MCF 10A (cell line): ENCODE results near the gene DSCAML1. TPM values are rescaled to one million over a fixed set of nuclear protein-coding genes. Genes with fewer than 3 reads are reported as not detected.

Source experiments
- BruUV-seq: library from RNA; stranded (reverse); fragments of 400-500 nt; replicated peaks from 2 replicates; lab custom pipeline; 2021; lab: Mats Ljungman, UMichigan
- CTCF ChIA-PET: fragments of 300-600 bp; sonication (Branson Sonifier 250); formaldehyde crosslinking; extraction: SDS; loops from one replicate; lab custom pipeline; 2021; ENCODE audit warnings: antibody characterized with exemption, inconsistent platforms; lab: Yijun Ruan, JAX
- POLR2A ChIA-PET: fragments of 300-600, 350-650 bp; sonication (Branson Sonifier 250); formaldehyde crosslinking; extraction: SDS; loops from one replicate; lab custom pipeline; 2020; ENCODE audit warnings: antibody characterized with exemption, inconsistent platforms; lab: Yijun Ruan, JAX
- DNase-seq: peaks from one replicate; pipeline ENCODE4 v3.0.0-alpha.2; 2018; ENCODE audit not compliant: unreplicated experiment
- H3K27ac Mint-ChIP-seq: one replicate; pipeline ENCODE4 v1.8.0; 2022; ENCODE audit warnings: mild to moderate bottlenecking, low read depth, mixed read lengths; ENCODE audit not compliant: unreplicated experiment
- H3K27me3 Mint-ChIP-seq: one replicate; pipeline ENCODE4 v1.8.0; 2022; ENCODE audit warnings: mixed read lengths; ENCODE audit not compliant: insufficient read depth, unreplicated experiment
- H3K36me3 Mint-ChIP-seq: one replicate; pipeline ENCODE4 v1.8.0; 2022; ENCODE audit warnings: mild to moderate bottlenecking, moderate library complexity, mixed read lengths; ENCODE audit not compliant: insufficient read depth, unreplicated experiment
- H3K4me1 Mint-ChIP-seq: one replicate; pipeline ENCODE4 v1.8.0; 2022; ENCODE audit warnings: mixed read lengths; ENCODE audit not compliant: insufficient read depth, unreplicated experiment
- H3K4me3 Mint-ChIP-seq: one replicate; pipeline ENCODE4 v1.8.0; 2022; ENCODE audit warnings: mild to moderate bottlenecking, moderate library complexity, mixed read lengths; ENCODE audit not compliant: unreplicated experiment
- H3K9me3 Mint-ChIP-seq: one replicate; pipeline ENCODE4 v1.8.0; 2022; ENCODE audit warnings: mixed read lengths; ENCODE audit not compliant: unreplicated experiment
- CTCF ChIP-seq: fragments of 200-600 bp; IDR thresholded peaks from one replicate; pipeline ENCODE4 v1.8.0; 2022; ENCODE audit warnings: antibody characterized with exemption, mild to moderate bottlenecking; ENCODE audit not compliant: unreplicated experiment
- intact Hi-C: fragments of 100-400 bp; cut with micrococcal nuclease; formaldehyde crosslinking; loops from 2 replicates; pipeline ENCODE4 v1.14.1; 2022
- total RNA-seq: library from RNA; stranded (reverse); gene quantifications from 2 replicates; pipeline ENCODE4 v1.2.3, GENCODE V29; 2022

Gene DSCAML1
- total RNA-seq, 1 experiment from 2014 or later: not detected

DNA sequence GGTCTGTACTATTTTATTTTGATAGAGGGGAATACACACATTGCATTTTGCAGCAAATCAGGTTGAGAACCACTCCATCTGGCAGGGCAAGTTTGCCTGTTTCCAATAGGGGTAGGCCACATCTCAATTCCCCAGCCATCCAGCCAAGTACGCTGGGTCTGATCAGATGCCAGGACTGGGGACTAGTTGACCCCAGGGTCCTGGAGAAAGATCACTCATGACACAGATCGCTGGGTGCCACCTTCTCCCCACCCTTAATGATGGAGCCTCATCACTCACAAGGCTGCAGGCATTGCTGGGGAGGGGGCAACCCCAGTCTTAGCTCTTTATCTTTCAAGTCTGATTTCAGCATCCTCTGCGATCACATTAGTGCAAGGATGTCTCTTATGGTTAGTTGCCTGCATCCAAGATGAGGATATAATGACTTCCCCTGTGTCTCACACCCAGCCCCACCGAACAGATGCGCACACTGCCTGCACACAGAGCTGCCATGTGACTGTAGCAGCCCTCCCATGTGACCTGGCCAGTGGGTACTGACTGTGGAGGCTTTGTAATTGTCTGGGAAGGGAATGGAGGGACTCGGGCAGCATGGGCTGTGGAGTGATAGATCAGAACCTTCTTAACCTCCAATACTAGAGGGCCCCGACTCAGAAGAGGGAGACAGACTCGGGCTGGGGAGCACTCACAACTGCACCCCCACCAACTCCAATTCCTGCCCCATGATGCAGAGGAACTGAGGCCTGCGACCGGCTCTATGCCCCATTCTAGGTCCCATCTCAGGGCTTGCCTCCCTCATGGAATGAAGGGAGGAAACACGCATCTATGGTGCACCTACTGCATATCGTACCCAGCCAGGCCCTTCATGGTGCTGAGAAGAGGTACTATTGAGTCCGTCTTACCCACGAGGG, 155.8 kb downstream of the DSCAML1 start:
- Mint-ChIP-seq H3K4me3 (no peak overlapping the region), H3K4me1 (no peaks in the 10 kb centered on the region), H3K27me3 (peaks cover 83% of the 10 kb centered on the region), H3K27ac (no peak overlapping the region), H3K9me3 (no peaks in the 10 kb centered on the region), H3K36me3 (no peaks in the 10 kb centered on the region)
- BruUV-seq: no TSS peak
- intact Hi-C loops: no loop called here
- ChIA-PET POLR2A (no interaction called here), CTCF (no interaction called here)
- no peak for DNase-seq
- TF ChIP-seq CTCF: no peak

GRCh38 chr11:117640041-117640440, 157.0 kb downstream of the DSCAML1 start:
- CTCF ChIA-PET: no interaction called here
- Mint-ChIP-seq H3K4me3 (no peak overlapping the region), H3K27me3 (peaks cover 95% of the 10 kb centered on the region), H3K9me3 (no peaks in the 10 kb centered on the region), H3K27ac (no peak overlapping the region), H3K36me3 (no peaks in the 10 kb centered on the region), H3K4me1 (peaks cover 7% of the 10 kb centered on the region)
- no peak for TF ChIP-seq CTCF
- intact Hi-C loops: no loop called here
- POLR2A ChIA-PET: no interaction called here
- no TSS peak for BruUV-seq
- no peak for DNase-seq

GRCh38 chr11:117639601-117640000, 157.4 kb downstream of the DSCAML1 start:
- Mint-ChIP-seq H3K9me3 (no peaks in the 10 kb centered on the region), H3K27me3 (peaks cover 100% of the 10 kb centered on the region), H3K4me3 (no peak overlapping the region), H3K27ac (no peak overlapping the region), H3K36me3 (no peaks in the 10 kb centered on the region), H3K4me1 (peaks cover 8% of the 10 kb centered on the region)
- CTCF ChIA-PET: no interaction called here
- POLR2A ChIA-PET: no interaction called here
- no peak for TF ChIP-seq CTCF
- BruUV-seq: no TSS peak
- intact Hi-C loops: no loop called here
- DNase-seq: no peak

- DNase-seq: no peak
- Mint-ChIP-seq H3K27ac (no peak overlapping the region), H3K36me3 (no peaks in the 10 kb centered on the region), H3K27me3 (peaks cover 96% of the 10 kb centered on the region), H3K4me3 (no peak overlapping the region), H3K4me1 (peaks cover 8% of the 10 kb centered on the region), H3K9me3 (no peaks in the 10 kb centered on the region)
- ChIA-PET CTCF (no interaction called here), POLR2A (no interaction called here)
- no peak for TF ChIP-seq CTCF
- BruUV-seq: no TSS peak
- intact Hi-C loops: no loop called here
These were observed 158.0 kb downstream of the DSCAML1 start for GRCh38 chr11:117638911-117639543.
